ENCODE measurements around the gene PRKCA.

The PRKCA gene

GRCh38 chr17:66537502-66537901 is 235.1 kb downstream of the PRKCA start:
- Histone ChIP-seq H3K9ac (ENCODE audit: low read length in 2 of 2) (no peak overlapping the region), H3K9me3 (ENCODE audit: control insufficient read depth in 2 of 2, low read length in 2 of 2) (no peaks in the 10 kb centered on the region), H3K27ac (ENCODE audit: low read length) (no peak overlapping the region), H3K36me3 (ENCODE audit: control insufficient read depth in 2 of 2, insufficient read depth in 2 of 2, low read length in 2 of 2) (no peaks in the 10 kb centered on the region), H3K4me3 (ENCODE audit: low read length in 2 of 2) (no peak overlapping the region), H3K4me1 (ENCODE audit: control insufficient read depth, insufficient read depth, low read length) (peaks cover 45% of the 10 kb centered on the region), H3K27me3 (ENCODE audit: control insufficient read depth in 1 of 2, insufficient read depth in 2 of 2, low read length in 2 of 2) (no peaks in the 10 kb centered on the region)

GRCh38 chr17:66538776-66539175 is 236.4 kb downstream of the PRKCA start:
- Histone ChIP-seq H3K9ac (ENCODE audit: low read length in 2 of 2) (no peak overlapping the region), H3K27me3 (ENCODE audit: control insufficient read depth in 1 of 2, insufficient read depth in 2 of 2, low read length in 2 of 2) (no peaks in the 10 kb centered on the region)

GRCh38 chr17:66540131-66540781 is 237.8 kb downstream of the PRKCA start:
- Histone ChIP-seq H3K4me3 (ENCODE audit: low read length in 2 of 2) (peak overlapping the region in 1 of 2 donors; percentile 44), H3K36me3 (ENCODE audit: control insufficient read depth in 2 of 2, insufficient read depth in 2 of 2, low read length in 2 of 2) (no peaks in the 10 kb centered on the region), H3K9ac (ENCODE audit: low read length in 2 of 2) (no peak overlapping the region), H3K27ac (ENCODE audit: low read length) (peak overlapping the region; percentile 31), H3K4me1 (ENCODE audit: control insufficient read depth, insufficient read depth, low read length) (peaks cover 27% of the 10 kb centered on the region), H3K9me3 (ENCODE audit: control insufficient read depth in 2 of 2, low read length in 2 of 2) (no peaks in the 10 kb centered on the region), H3K27me3 (ENCODE audit: control insufficient read depth in 1 of 2, insufficient read depth in 2 of 2, low read length in 2 of 2) (no peaks in the 10 kb centered on the region)

More at GRCh38 chr17:66538776-66539175, 236.4 kb downstream of the PRKCA start:
- Histone ChIP-seq H3K27ac (ENCODE audit: low read length) (peak overlapping the region; percentile 41), H3K9me3 (ENCODE audit: control insufficient read depth in 2 of 2, low read length in 2 of 2) (no peaks in the 10 kb centered on the region), H3K4me1 (ENCODE audit: control insufficient read depth, insufficient read depth, low read length) (peaks cover 32% of the 10 kb centered on the region), H3K36me3 (ENCODE audit: control insufficient read depth in 2 of 2, insufficient read depth in 2 of 2, low read length in 2 of 2) (no peaks in the 10 kb centered on the region), H3K4me3 (ENCODE audit: low read length in 2 of 2) (no peak overlapping the region)

- Histone ChIP-seq H3K4me1 (ENCODE audit: control insufficient read depth, insufficient read depth, low read length) (peaks cover 27% of the 10 kb centered on the region), H3K36me3 (ENCODE audit: control insufficient read depth in 2 of 2, insufficient read depth in 2 of 2, low read length in 2 of 2) (no peaks in the 10 kb centered on the region), H3K4me3 (ENCODE audit: low read length in 2 of 2) (no peak overlapping the region), H3K27me3 (ENCODE audit: control insufficient read depth in 1 of 2, insufficient read depth in 2 of 2, low read length in 2 of 2) (no peaks in the 10 kb centered on the region), H3K9me3 (ENCODE audit: control insufficient read depth in 2 of 2, low read length in 2 of 2) (no peaks in the 10 kb centered on the region), H3K9ac (ENCODE audit: low read length in 2 of 2) (no peak overlapping the region), H3K27ac (ENCODE audit: low read length) (peak overlapping the region; percentile 38)
Measured at GRCh38 chr17:66541461-66542128, 239.2 kb downstream of the PRKCA start.

- H3K27ac ChIP-seq (ENCODE audit: low read length): peak overlapping the region; percentile 38
- no peak overlapping the region for H3K9ac ChIP-seq (ENCODE audit: low read length in 2 of 2)
- H3K4me1 ChIP-seq (ENCODE audit: control insufficient read depth, insufficient read depth, low read length): peaks cover 27% of the 10 kb centered on the region
- H3K9me3 ChIP-seq (ENCODE audit: control insufficient read depth in 2 of 2, low read length in 2 of 2): no peaks in the 10 kb centered on the region
- H3K4me3 ChIP-seq (ENCODE audit: low read length in 2 of 2): no peak overlapping the region
- H3K27me3 ChIP-seq (ENCODE audit: control insufficient read depth in 1 of 2, insufficient read depth in 2 of 2, low read length in 2 of 2): no peaks in the 10 kb centered on the region
- H3K36me3 ChIP-seq (ENCODE audit: control insufficient read depth in 2 of 2, insufficient read depth in 2 of 2, low read length in 2 of 2): no peaks in the 10 kb centered on the region
Measured at GRCh38 chr17:66542129-66542966, 239.9 kb downstream of the PRKCA start.

GRCh38 chr17:66542967-66543520 is 240.6 kb downstream of the PRKCA start:
- Histone ChIP-seq H3K9ac (ENCODE audit: low read length in 2 of 2) (no peak overlapping the region), H3K9me3 (ENCODE audit: control insufficient read depth in 2 of 2, low read length in 2 of 2) (no peaks in the 10 kb centered on the region), H3K36me3 (ENCODE audit: control insufficient read depth in 2 of 2, insufficient read depth in 2 of 2, low read length in 2 of 2) (no peaks in the 10 kb centered on the region), H3K4me3 (ENCODE audit: low read length in 2 of 2) (no peak overlapping the region), H3K4me1 (ENCODE audit: control insufficient read depth, insufficient read depth, low read length) (peaks cover 27% of the 10 kb centered on the region), H3K27ac (ENCODE audit: low read length) (no peak overlapping the region), H3K27me3 (ENCODE audit: control insufficient read depth in 1 of 2, insufficient read depth in 2 of 2, low read length in 2 of 2) (no peaks in the 10 kb centered on the region)

GRCh38 chr17:66543526-66543925 is 241.1 kb downstream of the PRKCA start:
- Histone ChIP-seq H3K27ac (ENCODE audit: low read length) (no peak overlapping the region), H3K36me3 (ENCODE audit: control insufficient read depth in 2 of 2, insufficient read depth in 2 of 2, low read length in 2 of 2) (no peaks in the 10 kb centered on the region), H3K4me3 (ENCODE audit: low read length in 2 of 2) (no peak overlapping the region), H3K4me1 (ENCODE audit: control insufficient read depth, insufficient read depth, low read length) (peaks cover 26% of the 10 kb centered on the region), H3K27me3 (ENCODE audit: control insufficient read depth in 1 of 2, insufficient read depth in 2 of 2, low read length in 2 of 2) (no peaks in the 10 kb centered on the region), H3K9me3 (ENCODE audit: control insufficient read depth in 2 of 2, low read length in 2 of 2) (no peaks in the 10 kb centered on the region), H3K9ac (ENCODE audit: low read length in 2 of 2) (no peak overlapping the region)

GRCh38 chr17:66545918-66546317 is 243.5 kb downstream of the PRKCA start:
- H3K9me3 ChIP-seq (ENCODE audit: control insufficient read depth in 2 of 2, low read length in 2 of 2): no peaks in the 10 kb centered on the region
- H3K4me3 ChIP-seq (ENCODE audit: low read length in 2 of 2): no peak overlapping the region
- H3K9ac ChIP-seq (ENCODE audit: low read length in 2 of 2): no peak overlapping the region
- H3K36me3 ChIP-seq (ENCODE audit: control insufficient read depth in 2 of 2, insufficient read depth in 2 of 2, low read length in 2 of 2): no peaks in the 10 kb centered on the region
- H3K27ac ChIP-seq (ENCODE audit: low read length): no peak overlapping the region
- H3K4me1 ChIP-seq (ENCODE audit: control insufficient read depth, insufficient read depth, low read length): peaks cover 12% of the 10 kb centered on the region
- H3K27me3 ChIP-seq (ENCODE audit: control insufficient read depth in 1 of 2, insufficient read depth in 2 of 2, low read length in 2 of 2): no peaks in the 10 kb centered on the region

GRCh38 chr17:66547151-66547865 is 244.9 kb downstream of the PRKCA start:
- no peak overlapping the region for H3K4me3 ChIP-seq (ENCODE audit: low read length in 2 of 2)
- H3K4me1 ChIP-seq (ENCODE audit: control insufficient read depth, insufficient read depth, low read length): peaks cover 2% of the 10 kb centered on the region
- H3K27me3 ChIP-seq (ENCODE audit: control insufficient read depth in 1 of 2, insufficient read depth in 2 of 2, low read length in 2 of 2): no peaks in the 10 kb centered on the region
- no peak overlapping the region for H3K27ac ChIP-seq (ENCODE audit: low read length)
- H3K9ac ChIP-seq (ENCODE audit: low read length in 2 of 2): no peak overlapping the region
- no peaks in the 10 kb centered on the region for H3K36me3 ChIP-seq (ENCODE audit: control insufficient read depth in 2 of 2, insufficient read depth in 2 of 2, low read length in 2 of 2)
- H3K9me3 ChIP-seq (ENCODE audit: control insufficient read depth in 2 of 2, low read length in 2 of 2): no peaks in the 10 kb centered on the region

- no peak overlapping the region for H3K4me3 ChIP-seq (ENCODE audit: low read length in 2 of 2)
- no peaks in the 10 kb centered on the region for H3K36me3 ChIP-seq (ENCODE audit: control insufficient read depth in 2 of 2, insufficient read depth in 2 of 2, low read length in 2 of 2)
- no peaks in the 10 kb centered on the region for H3K27me3 ChIP-seq (ENCODE audit: control insufficient read depth in 1 of 2, insufficient read depth in 2 of 2, low read length in 2 of 2)
- H3K27ac ChIP-seq (ENCODE audit: low read length): no peak overlapping the region
- H3K9me3 ChIP-seq (ENCODE audit: control insufficient read depth in 2 of 2, low read length in 2 of 2): no peaks in the 10 kb centered on the region
- H3K4me1 ChIP-seq (ENCODE audit: control insufficient read depth, insufficient read depth, low read length): no peaks in the 10 kb centered on the region
- H3K9ac ChIP-seq (ENCODE audit: low read length in 2 of 2): no peak overlapping the region
Measured at GRCh38 chr17:66548158-66548557, 245.7 kb downstream of the PRKCA start.
